ENCODE results near the gene CNTD1. TPM values are rescaled to one million over a fixed set of nuclear protein-coding genes. Genes with fewer than 3 reads are reported as not detected.

The CNTD1 gene
- total and polyA plus RNA-seq, 2 of the 4 experiments (the other 2 are of a cell fraction) = not detected

DNA sequence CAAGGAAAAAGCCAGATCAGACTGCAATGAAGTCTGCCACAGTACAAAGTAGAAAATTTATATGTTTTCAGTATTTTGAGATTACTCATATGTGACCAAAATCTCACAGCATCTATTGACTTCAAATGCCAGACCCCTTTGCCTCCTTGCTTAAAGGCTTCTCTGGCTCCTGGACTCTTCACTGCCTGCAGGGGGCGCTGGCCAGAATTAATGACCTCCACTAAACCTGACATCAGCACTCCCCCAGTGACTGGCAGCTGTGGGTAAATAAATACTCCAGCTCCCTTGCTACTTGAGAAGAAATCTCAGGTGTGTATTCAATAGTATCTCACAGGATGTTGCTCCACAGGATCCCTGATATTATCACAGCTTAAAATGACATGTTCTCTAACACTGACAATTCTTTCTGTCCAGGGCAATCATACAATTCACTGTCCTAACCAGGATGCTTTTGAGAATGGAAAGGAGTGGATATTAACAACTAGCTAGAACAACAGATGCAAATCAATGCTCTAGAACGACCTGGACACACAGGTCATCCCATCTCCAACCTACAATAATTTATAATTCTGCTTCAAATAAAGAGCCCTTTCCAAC lies 21.4 kb downstream of the CNTD1 start (continued):
- TF ChIP-seq CEBPB (IDR thresholded peaks at IDR 0.05; ENCODE audit: low read depth, low read length) = no peak

DNA sequence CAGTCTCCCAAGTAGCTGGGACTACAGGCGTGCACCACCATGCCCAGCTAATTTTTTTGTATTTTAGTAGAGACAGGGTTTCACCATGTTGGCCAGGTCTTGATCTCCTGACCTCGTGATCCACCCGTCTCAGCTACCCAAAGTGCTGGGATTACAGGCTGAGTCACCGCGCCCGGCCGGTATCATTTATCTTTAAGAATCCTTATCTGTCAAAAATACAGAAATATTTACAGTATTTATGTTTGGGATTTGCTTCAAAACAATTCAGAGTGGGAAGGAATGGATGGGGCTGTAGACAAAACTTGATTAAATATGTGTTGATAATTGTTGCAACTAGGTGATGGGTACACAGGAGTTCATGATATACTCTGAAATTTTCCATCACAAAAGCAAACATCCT lies 22.5 kb downstream of the CNTD1 start:
- H3K56ac ChIP-seq (ENCODE audit: extremely low read depth, insufficient read depth, low read length) = no peak overlapping the region
- H4K5ac ChIP-seq (ENCODE audit: low read depth, low read length) = no peak overlapping the region
- H3K9me1 ChIP-seq (ENCODE audit: insufficient read depth, low read length) = no peaks in the 10 kb centered on the region
- ATAC-seq (ENCODE audit: low read depth) (no peak), DNase-seq (no peak)
- no peak overlapping the region for H4K8ac ChIP-seq (ENCODE audit: low read depth in 2 of 2, low read length in 2 of 2)
- H3K36me3 ChIP-seq (ENCODE audit: control insufficient read depth, insufficient read depth, low read length) = peaks cover 25% of the 10 kb centered on the region
- no peak overlapping the region for H2BK5ac ChIP-seq (ENCODE audit: low read depth, low read length, poor library complexity, severe bottlenecking)
- H2AK9ac ChIP-seq (replicated peaks; ENCODE audit: low read depth, low read length, poor library complexity) = no peak overlapping the region
- H4K91ac ChIP-seq (ENCODE audit: insufficient read depth, low read depth, low read length) = no peak overlapping the region
- H2BK15ac ChIP-seq (ENCODE audit: low read depth, low read length) = no peak overlapping the region
- H3K4ac ChIP-seq (ENCODE audit: low read depth, low read length) = no peak overlapping the region
- H2AFZ ChIP-seq (replicated peaks; ENCODE audit: low read length, poor library complexity) = no peak overlapping the region
- no peak overlapping the region for H3K14ac ChIP-seq (replicated peaks; ENCODE audit: low read depth, low read length)
- no peaks in the 10 kb centered on the region for H3K9me3 ChIP-seq (ENCODE audit: control insufficient read depth, insufficient read depth, low read length)
- in situ Hi-C loops (cut with MboI; ENCODE audit: low sequenced_read_pairs) = no loop called here
- H3K27me3 ChIP-seq (ENCODE audit: control insufficient read depth, insufficient read depth, low read length) = no peaks in the 10 kb centered on the region
- H3K27ac ChIP-seq (ENCODE audit: insufficient read depth, low read length) = no peak overlapping the region
- no peak overlapping the region for H3K23ac ChIP-seq (ENCODE audit: low read depth, low read length)
- peaks cover 24 to 37% of the 10 kb centered on the region in 2 experiments for H3K79me1 ChIP-seq (ENCODE audit: low read depth in 1 of 2, low read length in 2 of 2)
- TF ChIP-seq ELK1 (IDR thresholded peaks at IDR 0.05; ENCODE audit: borderline replicate concordance, low read depth, low read length) (no peak), POLR2A (IDR thresholded peaks at IDR 0.05; ENCODE audit: low read depth, low read length) (no peak), NFE2L2 (IDR thresholded peaks at IDR 0.05; ENCODE audit: low read depth, low read length) (no peak), RFX5 (IDR thresholded peaks at IDR 0.05; ENCODE audit: low read depth, low read length) (no peak), CTCF (conservative IDR thresholded peaks at IDR 0.05; ENCODE audit: low read depth, low read length) (no peak), RAD21 (IDR thresholded peaks at IDR 0.05; ENCODE audit: low read length) (no peak), BHLHE40 (IDR thresholded peaks at IDR 0.05; ENCODE audit: low read depth, low read length) (no peak), FOS (IDR thresholded peaks at IDR 0.05; ENCODE audit: low read depth, low read length) (no peak), CHD1 (IDR thresholded peaks at IDR 0.05; ENCODE audit: low read depth, low read length) (no peak)
- H3K9ac ChIP-seq (ENCODE audit: low read depth, low read length) = no peak overlapping the region
- H2AK5ac ChIP-seq (ENCODE audit: low read depth, low read length) = no peak overlapping the region
- H3K18ac ChIP-seq (ENCODE audit: low read depth, low read length) = no peak overlapping the region
- no peak overlapping the region for H2BK20ac ChIP-seq (ENCODE audit: low read depth, low read length)
- H2BK120ac ChIP-seq (ENCODE audit: low read depth, low read length) = no peak overlapping the region
- intact Hi-C loops (cut with micrococcal nuclease) = loop anchor here (5.0 kb wide), 1 partner anchor 59 kb away; the partner anchor contains the start of gene RAMP2
- no peak overlapping the region for H3K4me3 ChIP-seq (ENCODE audit: insufficient read depth, low read depth, low read length)
- CTCF ChIA-PET = interaction anchor here (2.2 kb wide), 1 partner anchor 12 kb away, joined by 8 read pairs; no protein-coding TSS in a partner anchor
- BruUV-seq (replicated peaks) = no TSS peak
- H3K4me2 ChIP-seq (ENCODE audit: low read depth, low read length) = no peak overlapping the region
- H3K4me1 ChIP-seq (ENCODE audit: control insufficient read depth, insufficient read depth, low read length) = no peaks in the 10 kb centered on the region; the same call in 1 of the 2 replicates
- H4K20me1 ChIP-seq (ENCODE audit: insufficient read depth, low read length) = no peaks in the 10 kb centered on the region
- dilution Hi-C loops (cut with HindIII; ENCODE audit: low sequenced_read_pairs, unreplicated experiment) = no loop called here
- POLR2A ChIA-PET (ENCODE audit: unreplicated experiment) = no interaction called here
- no CpG with 5 or more reads among the region's 7 CpGs for WGBS, 2 experiments (ENCODE audit: extremely low coverage in 2 of 2, insufficient read length in 1 of 2)
